ENCODE measurements around the gene NLRC5.
"Not testable (repeated sequence)": the region's sequence is repeated elsewhere in the genome, so short reads cannot be mapped to it uniquely, and the experiment has no call there.

NLRC5 gene

GRCh38 chr16:57105184-57105583 lies 115.8 kb downstream of the NLRC5 start:
- POLR2A ChIA-PET = no interaction called here
- no peak for TF ChIP-seq CTCF (IDR thresholded peaks at IDR 0.05; ENCODE audit: insufficient read depth, low read length, missing control alignments)
- H3K4me3 ChIP-seq (ENCODE audit: low read depth, low read length) = no peak overlapping the region
- DNase-seq (ENCODE audit: low read depth, low spot score) = no peak
- CTCF ChIA-PET = interaction anchor here (3.7 to 15.1 kb wide), 2 partner anchors 12 to 21 kb away, joined by 30 to 183 read pairs; partner anchors contain the start of gene CPNE2

- no peak overlapping the region for H3K4me3 ChIP-seq (ENCODE audit: low read depth, low read length)
- POLR2A ChIA-PET = no interaction called here
- DNase-seq (ENCODE audit: low read depth, low spot score) = no peak
- TF ChIP-seq CTCF (IDR thresholded peaks at IDR 0.05; ENCODE audit: insufficient read depth, low read length, missing control alignments) = no peak
- CTCF ChIA-PET = interaction anchor here (0.6 to 3.7 kb wide), 3 partner anchors 10 to 22 kb away, joined by 3 to 30 read pairs (median 5); partner anchors contain the start of gene CPNE2
Measured at GRCh38 chr16:57106767-57107166, 117.4 kb downstream of the NLRC5 start.

- no peak for DNase-seq (ENCODE audit: low read depth, low spot score)
- no peak overlapping the region for H3K4me3 ChIP-seq (ENCODE audit: low read depth, low read length)
- ChIA-PET POLR2A (no interaction called here), CTCF (interaction anchor here (1.3 to 3.7 kb wide), 2 partner anchors 11 to 14 kb away, joined by 5 to 30 read pairs; partner anchors contain the start of gene CPNE2)
- TF ChIP-seq CTCF (IDR thresholded peaks at IDR 0.05; ENCODE audit: insufficient read depth, low read length, missing control alignments) = no peak
Measured at GRCh38 chr16:57107321-57107922, 118.1 kb downstream of the NLRC5 start.

- ChIA-PET POLR2A (no interaction called here), CTCF (no interaction called here)
- no peak for TF ChIP-seq CTCF (IDR thresholded peaks at IDR 0.05; ENCODE audit: insufficient read depth, low read length, missing control alignments)
- no peak overlapping the region for H3K4me3 ChIP-seq (ENCODE audit: low read depth, low read length)
- no peak for DNase-seq (ENCODE audit: low read depth, low spot score)
Measured at GRCh38 chr16:57108432-57108831, 119.1 kb downstream of the NLRC5 start.

GRCh38 chr16:57109259-57110105 lies 120.1 kb downstream of the NLRC5 start:
- CTCF ChIA-PET = interaction anchor here (1.0 to 1.1 kb wide), 4 partner anchors 8 to 58 kb away, joined by 3 to 4 read pairs (median 3); no protein-coding TSS in a partner anchor
- H3K4me3 ChIP-seq (ENCODE audit: low read depth, low read length); POLR2A ChIA-PET; DNase-seq (ENCODE audit: low read depth, low spot score): not testable (repeated sequence)

GRCh38 chr16:57110937-57111336 lies 121.6 kb downstream of the NLRC5 start:
- DNase-seq (ENCODE audit: low read depth, low spot score) = no peak
- no peak overlapping the region for H3K4me3 ChIP-seq (ENCODE audit: low read depth, low read length)
- ChIA-PET POLR2A (no interaction called here), CTCF (no interaction called here)
- TF ChIP-seq CTCF (IDR thresholded peaks at IDR 0.05; ENCODE audit: insufficient read depth, low read length, missing control alignments) = no peak

Data from AG04449 (cell line).